Astrocyte (in vitro differentiated cells and primary cell): Measurements from ENCODE around the gene TM9SF1.

Experiments used
- EZH2 ChIP-seq: IDR thresholded peaks from 2 replicates; pipeline ENCODE4 v1.6.1; 2012; ENCODE audit warnings: mild to moderate bottlenecking, low read length, inconsistent platforms; ENCODE audit not compliant: insufficient read depth
- TF ChIP-seq, protein P1 (sequence below): IDR thresholded peaks from 2 replicates; pipeline ENCODE4 v1.5.1; 2011; ENCODE audit warnings: low read depth, mild to moderate bottlenecking, inconsistent platforms, low read length, moderate library complexity; ENCODE audit not compliant: insufficient read depth

DNA sequence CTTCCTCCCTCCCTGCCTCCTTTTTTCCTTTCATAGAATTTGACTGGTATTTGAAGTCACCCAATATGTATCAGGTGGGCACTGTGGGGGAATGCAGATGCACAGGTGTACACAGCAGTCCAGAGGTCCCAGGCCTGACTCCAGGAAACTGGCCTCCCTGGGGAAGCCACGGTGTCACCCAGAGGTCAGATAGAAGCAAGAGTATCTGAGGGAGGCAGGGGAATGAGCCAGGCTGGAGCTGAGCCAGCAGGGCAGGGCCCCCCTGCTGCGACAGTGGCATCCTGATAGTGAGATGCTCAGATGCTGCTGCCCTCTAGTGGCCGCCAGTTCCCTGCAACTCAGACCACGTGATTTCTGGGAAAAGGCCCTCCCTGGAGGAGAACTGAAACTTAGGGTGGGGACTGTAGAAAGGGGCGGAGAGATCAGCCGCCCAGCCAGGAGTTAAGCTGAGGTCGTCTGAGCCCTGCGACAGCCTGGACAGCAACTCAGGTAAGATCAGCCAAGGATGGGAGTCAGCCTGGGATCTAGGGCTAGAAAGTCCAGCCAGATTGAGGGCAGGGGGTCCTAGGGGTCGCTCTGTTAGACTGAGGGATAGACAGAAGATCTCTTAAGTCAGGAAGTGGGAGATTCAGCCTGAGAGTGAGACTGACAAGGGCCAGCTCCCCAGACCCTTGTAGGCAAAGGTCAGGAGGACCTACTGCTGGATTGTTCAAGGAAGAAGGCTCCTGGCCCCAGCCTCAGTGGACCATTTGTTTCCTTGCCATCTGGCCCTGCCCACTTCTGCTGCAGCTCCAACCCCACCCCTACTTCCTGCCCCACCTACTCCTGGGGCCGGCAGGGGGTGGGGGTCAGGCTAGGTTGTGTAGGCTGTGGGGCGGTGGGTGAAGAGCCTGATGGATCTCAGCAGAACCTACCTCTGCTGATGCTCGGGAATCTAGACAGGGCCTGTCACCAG lies 34.1 kb downstream of the TM9SF1 start, which contains the start of gene IRF9:
- TF ChIP-seq, protein P1, sequence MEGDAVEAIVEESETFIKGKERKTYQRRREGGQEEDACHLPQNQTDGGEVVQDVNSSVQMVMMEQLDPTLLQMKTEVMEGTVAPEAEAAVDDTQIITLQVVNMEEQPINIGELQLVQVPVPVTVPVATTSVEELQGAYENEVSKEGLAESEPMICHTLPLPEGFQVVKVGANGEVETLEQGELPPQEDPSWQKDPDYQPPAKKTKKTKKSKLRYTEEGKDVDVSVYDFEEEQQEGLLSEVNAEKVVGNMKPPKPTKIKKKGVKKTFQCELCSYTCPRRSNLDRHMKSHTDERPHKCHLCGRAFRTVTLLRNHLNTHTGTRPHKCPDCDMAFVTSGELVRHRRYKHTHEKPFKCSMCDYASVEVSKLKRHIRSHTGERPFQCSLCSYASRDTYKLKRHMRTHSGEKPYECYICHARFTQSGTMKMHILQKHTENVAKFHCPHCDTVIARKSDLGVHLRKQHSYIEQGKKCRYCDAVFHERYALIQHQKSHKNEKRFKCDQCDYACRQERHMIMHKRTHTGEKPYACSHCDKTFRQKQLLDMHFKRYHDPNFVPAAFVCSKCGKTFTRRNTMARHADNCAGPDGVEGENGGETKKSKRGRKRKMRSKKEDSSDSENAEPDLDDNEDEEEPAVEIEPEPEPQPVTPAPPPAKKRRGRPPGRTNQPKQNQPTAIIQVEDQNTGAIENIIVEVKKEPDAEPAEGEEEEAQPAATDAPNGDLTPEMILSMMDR, result peak; percentile 96
- TF ChIP-seq EZH2, result no peak
